ENCODE measurements around the gene GEN1.
A peak's percentile ranks its signal among the peaks of the same experiment; 100 is the strongest.

GEN1 gene

DNA sequence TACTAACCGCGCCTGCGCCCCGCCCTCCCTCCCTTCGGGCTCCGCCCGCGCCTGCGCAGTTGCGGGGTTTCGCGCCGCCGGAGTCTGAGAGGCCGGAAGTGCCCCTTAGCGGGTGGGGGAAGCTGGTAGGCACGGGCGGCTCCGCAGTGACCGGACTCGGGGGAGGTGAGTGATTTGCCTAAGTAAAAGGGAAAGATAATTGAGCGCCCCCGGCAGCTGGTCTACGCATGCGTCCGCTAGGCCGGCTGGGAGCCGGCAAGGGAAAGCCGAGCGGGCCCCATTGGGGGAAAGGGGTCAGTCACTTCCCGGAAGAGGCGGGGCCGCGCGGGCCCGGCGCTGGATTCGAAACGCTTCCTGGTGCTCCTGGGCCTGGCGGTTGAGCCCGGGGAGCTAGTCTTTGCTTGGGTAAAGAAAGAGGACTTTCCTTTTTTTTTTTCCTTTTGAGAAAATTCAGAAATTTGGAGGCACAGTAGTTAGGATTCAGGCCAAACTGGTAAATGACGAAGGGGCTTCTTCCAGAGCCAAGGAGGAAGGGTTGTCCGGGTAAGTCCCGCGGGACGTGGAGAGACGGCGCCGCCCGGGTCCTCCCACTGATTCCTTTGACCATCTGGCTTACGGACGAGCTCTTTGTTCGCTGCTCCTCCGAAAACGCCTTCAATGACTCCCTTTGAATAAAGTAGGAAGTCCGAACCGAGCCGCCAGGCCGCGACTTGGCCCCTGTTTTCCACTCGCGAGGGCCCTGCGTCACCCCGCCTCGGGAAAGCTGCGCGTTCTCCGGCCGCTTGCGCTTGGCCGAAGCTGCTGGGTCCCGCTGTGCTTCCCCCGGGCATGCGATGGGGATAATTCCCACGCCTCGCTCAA, at the start of gene GEN1, which contains the start of gene SMC6:
TSS of gene GEN1 (plus strand) at position 336 of the 861 bp plus-strand sequence. CDS start 5,806 bp downstream, outside the sequence.
TSS of gene SMC6 (minus strand) at position 8 of the 861 bp plus-strand sequence. CDS start 7,864 bp downstream, outside the sequence.
- peak; percentile 30 to 100 (median 92) for DNase-seq

- no peak for DNase-seq
These were observed 47.1 kb upstream of the GEN1 start for GRCh38 chr2:17706845-17707244.

DNA sequence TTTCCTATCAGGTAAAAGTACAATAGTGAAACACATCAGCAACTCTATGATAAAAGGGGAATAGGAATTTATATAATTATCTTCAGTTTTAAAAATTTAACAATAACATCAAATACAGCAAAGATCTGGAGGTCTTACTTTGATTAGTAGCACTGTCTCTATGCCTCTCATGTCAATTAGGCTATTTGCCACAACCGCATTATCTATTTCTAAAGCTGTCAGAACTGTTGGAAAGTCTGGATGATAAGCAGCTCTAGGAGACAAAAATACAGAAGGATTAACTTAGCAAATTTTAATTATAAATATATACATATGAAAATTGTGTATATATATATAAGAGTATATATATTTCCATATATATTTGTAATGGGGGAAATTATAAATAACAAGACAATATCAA, 45.4 kb upstream of the GEN1 start:
- DNase-seq: no peak

DNA sequence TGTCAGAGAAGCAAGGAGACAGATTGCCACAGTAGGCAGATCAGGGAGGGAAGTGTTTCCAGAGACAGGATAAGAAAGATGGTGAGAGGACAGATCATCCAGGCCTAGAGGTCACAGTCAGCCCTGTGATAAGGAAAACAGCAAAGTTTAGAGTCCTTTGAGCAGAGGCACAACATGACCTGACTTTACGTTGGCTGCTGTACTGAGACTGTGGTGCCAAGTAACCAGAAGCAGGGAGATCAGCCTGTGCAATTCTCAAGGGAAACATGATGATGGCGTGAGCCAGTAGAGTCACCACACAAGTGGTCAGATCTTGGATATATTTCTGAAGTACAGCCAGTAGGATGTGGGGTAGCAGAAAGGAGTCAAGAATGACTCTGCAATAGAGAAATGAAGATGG, 44.0 kb upstream of the GEN1 start:
- no peak for DNase-seq

GRCh38 chr2:17710547-17711248, 43.2 kb upstream of the GEN1 start:
- DNase-seq: no peak

- peak in 6 of 14 donors; percentile 7 to 21 (median 10) for DNase-seq
These were observed 40.6 kb upstream of the GEN1 start for GRCh38 chr2:17713291-17713690.

GRCh38 chr2:17717666-17718065, 36.3 kb upstream of the GEN1 start:
- DNase-seq: no peak

DNA sequence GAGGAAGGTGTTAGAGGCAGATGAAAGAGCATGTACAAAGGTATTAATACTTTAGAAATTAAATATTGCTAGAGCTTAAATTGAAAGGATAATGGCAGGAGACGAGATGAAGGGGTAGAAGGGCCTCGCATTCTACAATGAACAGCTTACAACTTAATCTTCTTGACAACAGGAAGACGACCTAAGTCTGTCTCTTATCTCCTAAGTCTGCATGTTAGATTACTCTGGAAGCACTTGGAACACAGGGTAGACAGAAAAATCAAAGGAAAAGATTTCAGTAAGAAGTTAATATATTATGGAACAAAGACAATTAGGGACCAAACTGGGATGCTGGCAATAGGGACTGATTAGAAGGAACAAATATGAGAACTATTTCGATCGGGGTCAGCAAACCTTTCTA, 35.2 kb upstream of the GEN1 start:
- DNase-seq: no peak

DNA sequence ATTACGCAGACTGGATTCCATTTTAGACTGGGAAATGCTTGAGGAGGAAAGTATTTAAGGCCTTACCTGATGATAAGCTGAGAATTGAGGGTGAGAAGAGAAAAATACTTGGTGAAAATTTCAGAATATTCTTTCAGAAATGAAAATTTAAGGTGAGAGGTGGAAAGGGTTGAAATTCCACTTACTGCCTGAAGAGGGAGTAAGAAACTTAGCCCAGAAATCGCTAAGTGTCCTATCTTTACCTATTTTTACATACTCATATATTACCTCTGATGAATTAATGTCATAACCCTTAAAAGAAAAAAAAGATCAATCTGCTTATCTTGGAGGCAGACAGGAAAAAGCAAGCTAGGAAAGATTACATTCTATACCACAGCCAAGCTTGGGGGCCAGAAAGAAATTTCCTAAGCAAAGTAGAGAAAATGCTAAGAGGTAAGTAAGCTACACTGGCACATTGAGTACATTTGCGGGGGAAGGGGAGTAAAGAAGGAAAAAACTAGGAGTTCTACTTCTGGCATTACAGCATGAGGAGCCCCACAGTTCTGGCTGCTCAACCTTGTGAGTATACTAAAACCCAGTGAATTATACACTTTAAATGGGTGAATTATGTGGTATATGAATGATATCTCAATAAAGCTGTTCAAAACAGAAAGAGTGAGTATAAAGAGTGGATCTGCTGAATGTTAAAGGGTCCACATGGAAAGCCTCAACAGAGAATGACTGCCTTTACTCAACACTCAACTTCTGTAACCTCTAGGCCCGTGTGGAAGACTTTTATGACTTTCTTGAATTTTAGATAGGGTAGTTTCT, 34.2 kb upstream of the GEN1 start:
- DNase-seq: no peak

DNA sequence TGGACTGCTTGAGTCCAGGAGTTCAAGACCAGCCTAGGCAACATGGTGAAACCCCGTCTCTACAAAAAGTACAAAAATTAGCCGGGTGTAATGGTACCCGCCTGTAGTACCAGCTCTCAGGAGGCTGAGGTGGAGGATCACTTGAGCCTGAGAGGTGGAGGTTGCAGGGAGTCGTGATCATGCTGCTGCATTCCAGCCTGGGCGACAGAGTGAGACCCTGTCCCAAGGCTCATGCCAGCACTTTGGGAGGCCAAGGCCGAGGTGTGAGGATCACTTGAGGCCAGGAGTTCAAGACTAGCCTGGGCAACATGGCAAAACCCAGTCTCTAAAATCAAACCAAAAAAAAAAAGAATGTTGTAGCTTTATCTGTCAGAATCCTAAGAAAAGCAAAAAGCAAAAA, 25.7 kb upstream of the GEN1 start:
- DNase-seq: no peak

GRCh38 chr2:17729880-17730279, 24.1 kb upstream of the GEN1 start:
- no peak for DNase-seq

DNA sequence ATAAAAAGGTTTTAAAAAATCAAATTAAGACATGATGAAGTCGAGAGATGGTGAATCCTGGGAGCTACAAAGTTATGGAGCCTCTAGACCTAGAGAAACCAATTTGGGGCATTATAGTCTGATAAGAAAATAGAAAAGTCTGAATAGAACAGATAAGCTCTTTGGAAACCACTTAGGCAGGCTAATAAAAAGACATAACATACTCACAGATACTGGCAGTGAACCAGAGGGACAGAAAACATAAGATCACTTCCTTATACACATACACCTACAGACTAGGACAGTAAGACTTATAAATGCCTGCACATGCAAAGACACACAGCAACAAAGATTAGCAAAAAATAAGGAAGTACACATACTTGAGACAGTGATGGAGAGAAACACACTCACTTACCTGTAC, 20.3 kb upstream of the GEN1 start:
- no peak for DNase-seq

DNA sequence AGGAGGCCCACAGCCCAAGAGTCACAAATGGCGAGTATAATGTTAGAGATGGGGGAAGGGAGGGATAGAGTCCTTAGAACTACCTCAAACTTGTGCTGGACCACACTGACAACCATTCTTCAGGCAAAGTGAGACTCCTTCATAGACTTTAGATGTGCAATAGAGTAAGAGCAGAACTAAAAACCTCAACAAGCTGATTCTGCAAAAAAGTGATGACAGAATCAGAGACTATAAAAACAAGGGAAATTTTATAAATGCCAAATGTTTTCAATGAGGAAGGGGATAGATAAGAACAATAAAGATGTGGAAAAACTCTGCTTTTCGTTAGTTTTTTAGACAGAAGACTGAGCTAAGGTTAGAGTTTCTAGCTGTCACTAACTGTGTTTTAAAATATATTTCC, 18.1 kb upstream of the GEN1 start:
- no peak for DNase-seq

DNA sequence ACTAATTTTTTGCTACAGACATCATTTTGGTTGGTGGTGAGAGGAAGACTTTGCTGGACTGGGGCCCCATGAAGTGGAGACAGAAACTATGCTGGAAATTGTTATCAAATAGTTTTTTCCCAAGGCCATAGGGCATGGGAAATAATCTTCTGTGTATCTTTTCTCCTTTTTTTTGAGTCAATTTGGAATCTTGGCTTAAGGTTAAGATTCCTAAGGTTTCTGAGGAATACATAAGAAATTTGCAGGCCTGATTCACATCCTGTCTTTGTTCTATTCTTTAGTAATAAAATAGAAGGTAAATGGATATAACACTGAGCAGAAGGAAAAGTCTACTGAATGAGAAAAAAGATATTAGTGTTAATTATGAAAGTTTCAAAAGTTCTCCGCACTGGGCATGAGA, 16.9 kb upstream of the GEN1 start:
- DNase-seq: no peak

DNA sequence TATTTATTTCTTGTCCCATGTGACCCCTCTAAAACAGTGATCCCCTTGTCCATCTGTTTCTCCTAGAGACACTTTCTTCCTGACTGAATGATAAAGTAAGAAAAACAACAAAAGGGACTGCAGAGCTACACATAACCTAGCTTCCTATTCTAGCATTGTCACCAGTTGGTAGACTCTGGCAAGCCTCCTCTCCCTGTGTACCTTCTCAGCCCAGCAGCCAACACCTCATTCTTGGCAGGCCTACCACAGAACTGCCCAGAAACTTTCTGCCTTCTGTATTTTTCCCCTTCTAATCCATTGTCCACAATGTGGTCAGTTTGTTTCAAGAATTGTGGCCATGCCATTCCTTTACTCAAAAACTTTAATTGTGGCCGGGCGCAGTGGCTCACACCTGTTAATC, 13.7 kb upstream of the GEN1 start:
- DNase-seq: no peak

DNA sequence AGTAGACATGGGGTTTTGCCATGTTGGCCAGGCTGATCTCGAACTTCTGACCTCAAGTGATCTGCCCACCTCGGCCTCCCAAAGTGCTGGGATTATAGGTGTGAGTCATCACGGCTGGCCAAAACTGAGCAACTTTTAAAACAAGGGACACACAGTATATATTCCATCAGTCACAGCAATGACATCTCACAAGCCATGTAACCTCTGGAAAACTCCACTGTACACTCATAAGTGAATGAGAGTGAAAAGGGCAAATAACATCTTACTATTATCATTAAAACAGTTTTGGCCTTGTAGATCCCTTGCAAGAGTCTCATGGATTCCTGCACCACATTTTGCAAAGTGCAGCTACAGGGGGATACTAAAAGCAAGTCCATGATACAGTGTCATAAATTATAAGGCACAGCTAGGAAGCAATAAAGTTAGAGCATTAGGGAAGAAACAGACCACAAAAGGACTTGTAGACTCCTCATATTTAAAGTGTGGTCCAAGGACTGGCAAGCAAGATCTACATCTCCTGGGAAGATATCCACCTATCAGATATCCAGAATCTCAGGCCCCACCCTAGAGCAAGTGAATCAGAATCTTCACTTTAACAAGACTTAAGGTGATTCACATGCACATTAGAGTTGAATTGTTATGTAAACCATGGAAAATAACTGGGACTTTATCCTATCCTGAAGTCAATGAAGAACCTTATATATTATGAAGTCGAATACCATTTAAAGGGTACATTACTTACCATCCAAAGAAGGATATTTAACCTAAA, 6.1 kb upstream of the GEN1 start:
- DNase-seq: no peak

- no peak for DNase-seq
These were observed 5.2 kb upstream of the GEN1 start for GRCh38 chr2:17748745-17749144.

DNA sequence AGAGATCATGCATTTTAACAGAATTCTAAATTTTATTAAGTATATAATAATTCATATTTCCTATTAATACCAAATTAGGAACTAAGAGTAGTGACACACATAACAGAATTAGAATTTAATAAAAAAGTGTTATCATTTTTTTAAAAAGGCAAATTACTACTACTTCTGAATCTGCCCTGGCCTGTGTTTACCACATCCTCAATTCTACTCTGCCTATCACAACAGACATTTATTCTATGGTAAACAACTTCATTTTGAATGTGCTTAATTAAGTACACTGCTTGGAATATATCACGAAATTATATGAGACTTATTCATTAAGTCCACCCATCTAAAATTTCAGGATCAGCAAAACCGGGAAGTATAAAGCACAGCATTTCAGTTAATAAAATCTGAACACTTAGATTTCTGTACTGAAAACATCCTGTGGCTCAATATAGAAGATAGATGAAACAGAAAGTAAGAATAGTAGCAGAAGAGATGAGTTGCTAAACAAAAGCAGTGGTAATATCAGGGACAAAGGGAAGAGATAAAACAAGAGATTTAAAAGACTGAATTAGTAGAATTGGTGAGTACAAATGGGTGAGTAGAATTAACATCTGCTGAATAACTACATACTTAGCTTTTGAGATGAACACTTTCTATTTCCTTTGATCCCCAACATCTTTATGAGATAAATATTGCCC, 4.0 kb upstream of the GEN1 start:
- no peak for DNase-seq

DNA sequence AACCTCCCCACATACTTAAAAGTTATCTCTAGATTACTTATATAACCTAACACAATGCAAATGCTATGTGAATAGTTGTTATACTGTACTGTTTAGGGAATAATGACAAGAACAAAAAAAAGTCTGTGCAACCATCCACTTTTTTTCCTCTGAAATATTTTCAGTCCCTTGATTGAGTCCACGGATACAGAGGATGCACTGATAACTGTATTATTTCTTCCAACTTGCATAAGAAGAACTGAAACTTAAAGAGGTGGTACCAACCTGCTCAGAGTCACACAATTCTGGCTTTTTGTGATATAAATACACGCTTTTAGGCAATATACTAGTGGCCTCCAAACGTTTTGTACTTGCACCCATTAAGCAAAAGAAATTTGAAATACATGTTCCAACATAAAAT, 1.7 kb upstream of the GEN1 start:
- DNase-seq: no peak

GRCh38 chr2:17752892-17753802, 791 bp upstream of the GEN1 start:
- peak in 9 of 14 donors; percentile 33 to 77 (median 58) for DNase-seq
